SKM-1 (cell line): ENCODE data around the gene JPH3.

Experiments
- DNase-seq: peaks from one replicate; lab custom pipeline; 2025; ENCODE audit not compliant: unreplicated experiment; lab: John Stamatoyannopoulos, UW

JPH3 gene

GRCh38 chr16:87598431-87598830 is 3.9 kb upstream of the JPH3 start:
- no peak for DNase-seq

GRCh38 chr16:87600246-87600645 is 2.1 kb upstream of the JPH3 start:
- no peak for DNase-seq

- DNase-seq = no peak
Observed at GRCh38 chr16:87601401-87601981, 817 bp upstream of the JPH3 start.

GRCh38 chr16:87602821-87603683 is 744 bp downstream of the JPH3 start:
- DNase-seq = no peak

- DNase-seq = no peak
Observed at GRCh38 chr16:87603684-87604633, 1.7 kb downstream of the JPH3 start.

GRCh38 chr16:87604634-87605111 is 2.4 kb downstream of the JPH3 start:
- DNase-seq = no peak

GRCh38 chr16:87607223-87607622 is 4.9 kb downstream of the JPH3 start:
- DNase-seq = no peak

GRCh38 chr16:87607871-87608270 is 5.6 kb downstream of the JPH3 start:
- no peak for DNase-seq

- no peak for DNase-seq
Observed at GRCh38 chr16:87608400-87608985, 6.2 kb downstream of the JPH3 start.

- DNase-seq = no peak
Observed at GRCh38 chr16:87610026-87610425, 7.7 kb downstream of the JPH3 start.

GRCh38 chr16:87611456-87611855 is 9.1 kb downstream of the JPH3 start:
- no peak for DNase-seq

GRCh38 chr16:87613961-87614360 is 11.7 kb downstream of the JPH3 start:
- DNase-seq = no peak

- DNase-seq = no peak
Observed at GRCh38 chr16:87615621-87616041, 13.3 kb downstream of the JPH3 start.

- no peak for DNase-seq
Observed at GRCh38 chr16:87616556-87616955, 14.2 kb downstream of the JPH3 start.

- DNase-seq = no peak
Observed at GRCh38 chr16:87618216-87618615, 15.9 kb downstream of the JPH3 start.

GRCh38 chr16:87619360-87620200 is 17.3 kb downstream of the JPH3 start:
- DNase-seq = no peak

GRCh38 chr16:87620201-87620495 is 17.8 kb downstream of the JPH3 start:
- DNase-seq = no peak

GRCh38 chr16:87621550-87621829 is 19.2 kb downstream of the JPH3 start:
- DNase-seq = no peak

- no peak for DNase-seq
Observed at GRCh38 chr16:87621976-87622713, 19.8 kb downstream of the JPH3 start.
